GM21515 (cell line): ENCODE data around the gene FAXDC2.
"Not testable (repeated sequence)": the region's sequence is repeated elsewhere in the genome, so short reads cannot be mapped to it uniquely, and the experiment has no call there.

Experiments
- ATAC-seq: cut with Tn5 transposase; IDR thresholded peaks from one replicate; pipeline ENCODE4 v1.9.1; 2021; ENCODE audit not compliant: unreplicated experiment

Gene FAXDC2

DNA sequence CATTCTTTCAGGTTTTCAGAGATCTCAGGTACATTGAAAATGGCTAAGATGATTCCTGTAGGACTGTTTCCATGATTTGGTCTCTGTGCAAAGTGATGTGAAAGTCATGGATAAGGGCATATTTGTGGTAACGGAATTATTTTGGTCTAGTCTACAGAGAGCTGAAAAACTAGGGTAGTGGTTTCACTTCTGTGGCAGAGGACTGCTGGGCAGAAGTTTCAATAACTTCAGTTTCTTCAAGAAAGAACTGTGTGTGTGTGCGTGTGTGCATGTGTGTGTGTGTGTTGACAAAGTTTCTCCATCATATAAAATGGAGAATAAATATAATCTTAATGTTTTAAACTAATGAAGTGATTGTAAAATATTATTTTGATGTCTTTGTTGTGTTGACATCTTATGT is 12.4 kb upstream of the FAXDC2 start:
- ATAC-seq: no peak

DNA sequence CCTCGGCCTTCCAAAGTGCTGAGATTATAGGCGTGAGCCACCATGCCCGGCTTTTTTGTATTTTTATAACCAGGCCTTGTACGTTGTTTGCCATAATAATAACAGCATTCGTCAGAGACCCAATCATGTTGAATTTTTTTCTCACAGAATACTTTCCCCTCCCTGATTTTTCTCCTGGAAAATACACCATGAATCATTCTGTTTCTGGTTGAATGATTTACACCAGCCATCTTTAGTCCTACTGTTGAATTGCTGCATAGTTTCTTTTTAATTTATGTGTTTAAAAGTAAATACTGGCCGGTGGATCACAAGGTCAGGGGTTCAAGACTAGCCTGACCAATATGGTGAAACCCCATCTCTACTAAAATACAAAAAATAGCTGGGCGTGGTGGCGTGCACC is 11.5 kb upstream of the FAXDC2 start:
- no peak for ATAC-seq

DNA sequence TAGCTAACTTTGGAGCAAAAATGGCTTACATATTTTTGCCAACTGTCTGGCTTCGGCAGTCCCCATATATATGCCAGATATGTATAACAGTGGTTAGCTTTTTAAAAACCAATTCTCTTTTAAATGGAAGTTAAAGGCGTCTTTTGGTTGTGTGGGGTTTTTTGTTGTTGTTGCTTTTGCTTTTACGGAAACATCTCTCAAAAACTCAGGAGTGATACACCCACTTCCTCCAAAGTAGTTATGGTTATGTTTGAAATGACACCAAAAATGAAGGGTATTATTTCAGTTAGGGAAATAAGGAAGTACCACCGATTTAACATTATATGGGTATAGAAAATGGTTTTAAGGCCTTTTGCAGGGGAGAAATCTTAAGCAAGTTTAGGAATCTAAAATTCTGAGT is 10.4 kb upstream of the FAXDC2 start:
- ATAC-seq: no peak

DNA sequence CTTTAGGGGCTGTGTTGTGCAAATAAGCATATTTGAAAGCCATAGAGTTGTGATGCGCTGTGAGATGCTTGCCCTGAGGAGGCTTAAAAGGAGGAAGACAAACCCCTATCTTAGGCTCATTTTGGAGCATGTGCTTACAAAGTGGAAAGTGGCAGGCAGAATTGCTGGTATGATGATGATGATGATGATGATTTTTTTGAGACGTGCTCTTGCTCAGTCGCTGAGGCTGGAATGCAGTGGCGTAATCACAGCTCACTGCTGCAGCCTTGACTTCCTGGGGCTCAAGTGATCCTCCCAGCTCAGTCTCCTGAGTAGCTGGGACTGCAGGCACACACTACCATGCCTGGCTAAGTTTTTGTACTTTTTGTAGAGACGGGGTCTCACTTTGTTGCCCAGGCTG is 9.7 kb upstream of the FAXDC2 start:
- ATAC-seq: no peak

DNA sequence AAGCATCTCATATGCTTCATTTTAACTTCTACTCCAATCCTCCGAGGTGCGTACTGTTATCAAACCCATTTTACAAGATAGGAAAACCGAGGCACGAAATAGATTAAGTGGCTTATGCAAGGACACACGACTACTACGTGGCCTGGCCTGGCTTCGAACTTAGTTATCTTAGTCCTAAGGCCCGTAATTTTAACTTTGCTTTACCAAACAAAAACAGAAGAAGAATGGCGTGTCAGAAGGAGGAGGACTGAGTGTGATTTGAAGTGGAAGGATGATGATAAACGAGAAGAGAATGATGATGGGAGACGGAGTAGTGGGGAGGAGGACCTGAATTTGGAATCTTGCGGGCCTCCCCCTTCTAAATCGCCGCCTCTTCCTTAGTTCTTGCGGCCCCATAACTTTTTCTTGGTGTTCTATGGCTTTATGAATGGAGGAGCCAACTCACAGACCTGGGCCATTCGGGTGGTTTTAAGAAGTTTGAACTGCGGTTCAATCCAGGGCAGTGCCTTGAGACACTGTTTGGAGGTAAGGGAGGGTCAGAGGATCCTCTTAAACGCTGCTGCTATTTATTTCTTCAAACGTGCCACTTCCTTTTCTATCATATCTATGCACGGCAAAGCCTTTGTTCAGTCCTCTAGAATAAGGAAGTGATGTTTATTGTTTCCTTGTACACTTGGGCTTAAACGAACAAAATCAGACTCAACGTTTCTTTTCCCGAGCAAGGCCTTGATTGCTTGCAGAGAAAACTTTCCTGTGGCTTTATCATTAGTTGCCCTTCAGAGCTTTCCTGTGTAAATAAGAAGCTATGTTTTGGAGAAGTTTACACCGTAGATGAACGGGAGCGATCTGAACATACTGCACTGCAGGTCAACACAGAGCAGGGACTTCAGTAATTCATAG is 8.8 kb upstream of the FAXDC2 start:
- peak; percentile 19 for ATAC-seq

DNA sequence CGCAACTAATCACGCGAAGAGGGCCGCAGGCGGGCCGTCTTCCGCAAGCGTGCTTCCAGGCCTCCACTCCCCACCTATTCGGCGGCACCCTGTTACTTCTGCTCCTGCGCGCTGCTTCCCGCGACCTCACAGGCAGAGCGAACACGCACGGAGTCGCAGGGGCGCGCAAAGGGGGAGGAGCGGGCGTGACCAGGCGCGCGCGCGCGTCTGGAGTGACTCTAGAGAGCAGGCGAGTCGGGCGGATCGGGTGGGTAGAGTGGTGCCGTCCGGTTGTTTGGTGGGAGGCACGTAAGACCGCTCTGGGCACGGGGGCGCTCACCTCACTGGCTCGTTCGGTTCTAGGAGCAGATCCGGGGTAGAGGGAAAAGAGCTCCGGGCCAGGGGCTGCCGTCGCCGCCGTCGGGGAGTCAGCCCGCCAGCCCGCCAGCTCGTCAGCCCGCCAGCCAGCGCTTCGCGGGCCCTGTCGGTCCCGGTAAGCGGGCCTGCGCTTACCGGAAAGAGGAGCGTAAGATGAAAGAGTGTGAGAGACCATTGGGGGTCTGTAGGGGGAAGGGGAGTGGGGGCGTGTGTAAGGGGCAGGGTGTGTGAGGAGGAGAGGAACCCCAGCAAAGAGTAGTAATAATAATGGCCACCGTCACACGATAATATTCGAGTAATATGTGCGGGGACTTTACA is 8.0 kb upstream of the FAXDC2 start, which contains the start of gene CNOT8:
Gene CNOT8, plus strand, starts transcription at position 331 of the 675 bp plus-strand sequence. CDS start 4,652 bp downstream, outside the sequence.
- ATAC-seq: peak; percentile 78

DNA sequence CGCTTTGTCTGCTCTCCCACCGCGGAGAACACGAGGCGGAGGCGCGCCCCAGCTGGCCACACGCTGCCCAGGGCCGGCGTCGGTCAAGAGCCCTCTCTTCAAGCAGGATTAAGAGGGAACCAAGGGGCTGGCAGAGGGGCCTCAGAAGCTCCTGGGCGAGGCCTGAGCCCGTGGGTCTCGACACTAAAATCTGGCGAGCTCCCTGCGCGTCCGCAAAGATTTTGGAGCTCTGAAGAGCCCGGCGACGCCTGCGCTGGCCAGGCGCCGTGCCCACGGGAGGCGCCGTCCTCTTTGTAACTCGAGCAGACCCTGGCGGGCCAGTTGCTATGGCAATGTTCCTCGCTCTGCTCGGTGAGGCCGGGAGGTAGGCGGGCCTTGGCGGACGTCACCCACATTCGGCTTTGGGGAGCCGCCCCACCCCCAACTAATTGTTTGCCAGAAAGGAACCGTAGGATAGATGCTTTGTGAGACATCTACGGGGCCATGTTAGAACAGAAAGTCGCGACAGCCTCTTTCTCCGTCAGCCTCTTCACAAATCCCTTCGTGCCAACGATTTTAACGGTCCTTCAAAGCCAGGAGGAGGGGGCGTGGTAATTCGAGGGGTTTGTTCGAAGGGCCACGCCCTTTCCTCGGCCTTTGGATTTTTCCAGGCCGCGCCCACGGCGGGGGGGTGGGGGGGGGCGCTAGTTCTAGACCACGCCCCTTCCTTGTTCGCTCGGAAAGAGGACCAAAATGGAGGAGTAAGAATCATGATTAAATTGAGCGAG is 7.3 kb upstream of the FAXDC2 start:
- peak; percentile 60 for ATAC-seq

DNA sequence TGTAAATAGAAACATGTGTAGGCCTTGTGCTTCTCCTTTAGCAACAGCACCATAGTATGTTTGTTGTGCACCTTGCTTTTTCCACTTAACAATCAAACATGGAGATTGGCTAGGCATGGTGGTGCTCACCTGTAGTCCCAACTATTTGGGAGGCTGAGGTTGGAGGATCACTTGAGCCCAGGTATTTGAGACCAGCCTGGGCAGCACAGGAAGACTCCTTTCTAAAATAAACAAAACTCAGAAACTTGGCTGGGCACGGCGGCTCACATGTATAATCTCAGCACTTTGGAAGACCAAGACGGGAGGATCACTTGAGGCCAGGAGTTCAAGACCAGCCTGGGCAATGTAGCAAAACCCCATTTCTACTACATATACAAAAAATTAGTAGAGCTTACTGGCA is 948 bp upstream of the FAXDC2 start:
- no peak for ATAC-seq

DNA sequence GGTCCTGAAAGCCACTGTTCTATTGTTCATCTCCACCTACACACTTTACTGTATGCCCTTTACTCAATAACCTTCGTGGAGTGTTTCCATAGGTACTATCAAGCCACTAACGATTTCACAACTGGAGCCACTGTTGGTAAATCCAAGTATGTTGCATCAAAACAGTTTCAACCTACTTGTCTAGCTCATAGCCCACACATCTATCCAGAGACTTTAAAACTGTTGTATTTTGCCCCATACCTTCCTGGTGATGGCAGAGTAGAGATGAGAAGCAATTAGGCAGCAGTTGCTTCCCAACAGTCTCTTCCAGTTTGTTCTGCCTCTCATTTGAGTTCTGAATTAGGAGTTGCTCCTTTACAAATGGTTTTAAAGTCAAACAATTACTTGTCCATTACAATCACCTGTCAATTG is 607 bp downstream of the FAXDC2 start:
- no peak for ATAC-seq

DNA sequence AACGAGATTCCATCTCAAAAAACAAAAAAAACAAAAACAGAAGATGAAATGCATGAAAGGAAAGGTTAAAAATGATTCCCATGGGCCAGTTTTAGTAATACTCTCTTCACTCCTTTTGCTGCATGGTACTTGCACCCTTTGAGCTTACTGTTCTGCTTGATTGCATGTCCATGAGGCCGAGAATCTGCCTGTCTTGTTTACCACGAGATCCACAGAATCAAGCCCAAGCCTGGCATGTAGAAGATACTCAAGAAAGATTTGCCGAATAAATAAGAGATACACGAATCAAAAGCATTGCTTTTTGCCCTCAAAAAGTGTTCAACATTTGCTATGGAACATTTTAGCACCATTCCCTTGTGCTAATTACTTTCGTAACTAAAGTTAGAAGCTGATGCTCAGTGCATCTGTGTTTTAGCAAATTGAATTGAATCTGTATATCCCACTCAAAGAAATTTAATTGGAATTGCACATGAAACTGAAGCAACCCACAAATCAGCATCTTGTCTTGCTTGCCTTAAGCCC is 1.1 kb downstream of the FAXDC2 start:
- no peak for ATAC-seq

DNA sequence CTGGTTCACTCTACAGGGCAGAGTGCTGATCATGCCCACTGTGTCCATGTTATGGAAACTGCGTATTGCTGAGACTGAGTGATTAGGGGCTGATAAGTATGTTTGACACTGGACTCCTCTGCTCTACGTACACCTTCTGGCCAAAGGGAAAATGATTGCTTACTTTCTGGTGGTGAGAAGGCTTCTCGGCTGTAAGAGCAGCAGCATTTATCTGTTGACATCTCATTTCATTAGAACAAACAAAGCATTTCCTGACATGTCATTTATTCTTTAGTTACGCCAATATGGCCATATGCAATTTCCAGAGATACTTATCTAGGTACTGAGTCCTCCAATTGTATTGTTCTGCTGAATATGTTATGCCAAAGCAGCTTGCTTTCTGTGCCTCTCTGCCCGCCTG is 5.6 kb downstream of the FAXDC2 start:
- no peak for ATAC-seq

DNA sequence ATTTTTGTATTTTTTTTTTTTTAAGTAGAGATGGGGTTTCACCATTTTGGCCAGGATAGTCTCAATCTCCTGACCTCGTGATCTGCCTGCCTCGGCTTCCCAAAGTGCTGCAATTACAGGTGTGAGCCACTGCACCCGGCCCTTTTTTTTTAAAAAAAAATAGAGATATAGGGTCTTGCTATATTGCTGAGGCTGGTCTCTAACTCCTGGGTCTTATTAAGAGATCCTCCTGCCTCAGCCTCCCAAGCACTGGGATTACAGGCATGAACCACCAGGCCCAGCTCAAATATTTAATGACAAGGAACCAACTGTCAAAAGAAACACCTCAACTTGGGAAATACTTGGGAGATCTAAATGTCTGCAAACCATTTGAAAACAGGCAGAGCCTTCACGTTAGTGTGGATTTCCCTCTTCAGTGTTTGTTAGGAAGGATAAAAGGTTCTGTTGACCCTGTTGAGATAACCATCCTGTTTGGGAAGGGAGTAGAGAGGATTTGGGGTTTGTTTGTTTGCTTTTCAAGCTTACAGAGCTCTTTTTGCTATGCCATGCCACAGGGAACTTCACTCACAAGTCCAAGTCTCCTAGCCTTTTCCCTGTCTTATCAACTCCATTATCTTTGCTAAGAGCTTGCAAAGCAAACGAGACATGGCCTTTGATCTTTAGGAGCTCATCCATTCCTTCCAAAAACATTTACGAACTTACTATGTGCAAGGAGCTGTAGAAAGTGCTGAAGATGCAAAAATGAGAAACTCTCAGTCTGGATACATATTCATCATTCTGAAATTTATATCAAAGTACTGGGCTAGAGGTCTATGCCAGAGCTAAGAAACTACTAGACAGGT is 7.5 kb downstream of the FAXDC2 start:
- ATAC-seq: no peak

DNA sequence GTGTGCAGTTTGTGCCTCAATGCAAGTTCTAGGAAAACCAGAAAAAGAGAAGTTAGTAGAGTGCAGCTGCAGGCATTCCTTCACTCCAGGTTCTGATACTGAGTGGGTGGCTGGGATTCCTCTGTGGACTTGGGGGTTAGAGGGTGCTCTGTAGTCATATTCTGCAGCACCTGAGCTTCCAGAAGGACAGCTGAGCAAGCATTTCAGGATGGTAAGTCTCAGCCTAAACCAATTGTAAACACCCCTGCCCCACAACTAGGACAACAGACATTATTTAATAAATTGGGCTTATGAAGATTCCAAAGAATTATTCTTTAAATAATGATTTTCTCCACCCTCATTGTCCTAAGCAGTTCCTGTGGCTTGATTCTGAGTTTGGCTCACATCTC is 9.1 kb downstream of the FAXDC2 start:
- no peak for ATAC-seq

DNA sequence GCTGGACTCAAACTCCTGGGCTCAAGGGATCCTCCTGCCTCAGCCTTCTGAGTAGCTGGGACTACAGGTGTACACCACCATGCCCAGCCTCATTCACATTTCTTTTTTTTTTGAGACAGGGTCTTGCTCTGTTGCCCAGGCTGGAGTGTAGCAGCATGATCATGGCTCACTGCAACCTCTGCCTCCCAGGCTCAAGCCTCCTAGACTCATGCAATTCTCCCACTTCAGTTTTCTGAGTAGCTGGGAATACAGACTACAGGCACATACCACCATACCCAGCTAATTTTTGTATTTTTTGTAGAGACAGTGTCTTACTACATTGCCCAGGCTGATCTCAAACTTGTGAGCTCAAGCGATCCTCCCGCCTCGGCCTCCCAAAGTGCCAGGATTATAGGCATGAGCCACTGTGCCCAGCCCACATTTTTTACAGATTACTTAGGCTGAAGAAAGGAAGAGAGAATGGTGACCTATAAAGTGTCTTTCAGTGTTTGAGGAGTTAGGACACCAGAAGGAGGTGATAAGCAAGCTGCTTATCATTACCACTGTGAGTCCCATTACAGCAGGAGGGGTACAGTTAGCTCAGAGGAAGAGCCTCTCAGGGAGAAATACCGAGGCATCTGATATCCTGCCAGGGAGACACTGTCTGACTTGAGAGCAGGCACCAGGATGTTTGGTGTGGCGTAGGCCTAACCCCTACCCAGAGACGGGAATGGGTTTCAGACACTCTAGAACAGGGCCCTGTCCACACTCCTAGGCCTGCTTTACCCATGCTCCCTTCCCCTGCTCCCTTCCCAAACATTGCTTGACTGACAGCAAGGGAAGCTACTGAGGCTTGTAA is 9.7 kb downstream of the FAXDC2 start:
- no peak for ATAC-seq

DNA sequence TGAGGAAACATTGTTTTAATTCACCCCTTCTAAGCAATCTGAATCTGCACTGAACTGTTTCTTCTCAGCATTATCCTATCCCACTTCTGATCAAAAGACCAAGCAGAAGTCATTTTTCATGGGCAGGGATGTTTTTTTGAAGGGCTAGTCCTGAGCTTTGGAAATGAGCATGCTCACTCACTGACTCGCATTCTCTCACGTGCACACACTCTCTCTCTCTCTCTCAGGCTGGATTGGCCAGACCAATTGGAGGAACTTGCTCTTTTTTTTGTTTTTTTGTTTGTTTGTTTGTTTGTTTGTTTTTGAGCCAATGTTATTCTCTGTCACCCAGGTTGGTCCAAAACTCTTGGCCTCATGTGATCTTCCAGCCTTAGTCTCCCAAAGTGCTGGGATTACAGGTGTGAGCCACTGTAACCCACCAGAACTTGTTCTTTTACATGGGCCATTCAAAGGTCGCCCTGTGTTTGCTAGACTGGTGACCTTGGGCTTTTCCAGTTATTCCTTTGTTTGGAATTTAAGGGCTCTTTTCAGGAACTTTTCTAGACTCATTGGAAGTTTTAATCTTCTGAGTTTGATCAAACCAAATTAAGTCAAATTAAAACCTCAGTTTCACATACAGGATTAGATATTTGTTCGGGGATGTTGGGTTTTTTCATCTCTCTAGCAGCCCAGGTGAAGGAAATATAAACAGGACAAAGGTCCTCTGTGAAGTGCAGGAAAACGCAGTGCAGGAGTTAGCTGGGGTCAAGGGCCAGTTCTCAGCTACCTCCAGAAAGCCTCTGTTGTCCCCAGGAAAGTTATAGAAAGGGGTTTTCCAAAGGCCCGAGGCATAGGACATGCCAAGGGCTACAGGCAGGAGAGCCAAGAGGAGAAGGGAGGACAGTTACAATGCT is 13.1 kb downstream of the FAXDC2 start:
- ATAC-seq: no peak

DNA sequence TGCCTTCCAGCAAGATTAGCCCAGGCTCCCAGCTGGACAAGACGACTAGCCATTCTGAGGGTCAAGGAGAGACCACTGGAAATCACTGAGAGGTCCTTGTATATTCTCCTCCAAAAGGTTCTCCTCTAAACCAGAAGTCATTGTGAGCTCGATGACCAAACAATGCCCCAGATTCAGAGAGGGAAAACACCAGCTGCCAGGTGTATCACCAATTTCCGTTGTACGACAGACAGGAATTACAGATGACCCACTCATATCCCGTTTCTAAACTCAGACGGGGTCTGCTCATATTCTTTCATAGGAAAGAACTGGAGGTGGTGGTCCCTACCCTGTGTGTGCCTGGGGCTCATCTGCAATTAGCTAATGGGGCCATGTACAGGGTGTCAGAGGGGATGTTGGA is 14.2 kb downstream of the FAXDC2 start:
- ATAC-seq: no peak

DNA sequence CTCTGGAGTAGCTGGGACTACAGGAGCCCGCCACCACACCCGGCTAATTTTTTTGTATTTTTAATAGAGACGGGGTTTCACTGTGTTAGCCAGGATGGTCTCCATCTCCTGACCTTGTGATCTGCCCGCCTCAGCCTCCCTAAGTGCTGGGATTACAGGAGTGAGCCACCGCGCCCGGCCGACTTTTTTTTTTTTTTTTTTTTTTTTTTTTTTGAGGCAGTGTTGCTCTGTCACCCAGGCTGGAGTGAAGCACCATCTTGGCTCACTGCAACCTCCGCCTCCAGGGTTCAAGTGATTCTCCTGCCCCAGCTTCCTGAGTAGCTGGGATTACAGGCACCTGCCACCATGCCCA is 14.7 kb downstream of the FAXDC2 start:
- not testable (repeated sequence) for ATAC-seq

DNA sequence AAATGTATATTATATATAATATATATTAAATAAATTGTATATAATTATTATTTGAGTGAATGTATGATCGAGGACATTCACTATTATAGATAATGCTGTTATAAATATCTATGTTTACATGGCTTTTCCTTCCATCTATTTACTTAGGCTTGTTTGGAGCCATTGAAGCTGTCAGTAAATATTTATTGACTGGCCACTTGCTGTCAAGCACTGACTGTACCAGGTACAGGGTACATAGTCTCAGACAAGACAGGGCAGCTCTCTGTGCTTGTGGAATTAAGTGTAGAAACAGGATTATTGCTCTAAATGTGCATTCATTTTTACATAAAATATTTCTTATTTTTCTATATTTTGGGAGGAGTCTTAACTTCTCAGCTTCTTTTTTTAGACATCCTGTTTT is 16.4 kb downstream of the FAXDC2 start:
- no peak for ATAC-seq

DNA sequence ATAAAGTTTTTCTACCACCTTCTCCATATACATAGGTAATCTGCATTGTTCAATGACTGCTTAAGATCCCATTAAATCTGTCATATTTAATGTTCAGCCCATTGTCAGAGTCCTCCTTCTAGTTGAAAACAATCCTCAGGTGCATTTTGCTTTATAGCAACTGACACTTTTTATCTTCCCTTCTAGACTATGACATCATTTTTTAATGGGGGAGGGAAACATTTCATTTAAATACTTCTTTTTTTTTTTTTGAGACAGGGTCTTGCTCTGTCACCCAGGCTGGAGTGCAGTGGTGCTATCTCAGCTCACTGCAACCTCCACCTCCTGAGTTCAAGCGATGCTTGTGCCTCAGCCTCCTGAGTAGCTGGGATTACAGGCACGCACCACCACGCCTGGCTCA is 17.6 kb downstream of the FAXDC2 start:
- ATAC-seq: not testable (repeated sequence)
